ENCODE data around the gene COL4A1. TPM values are rescaled to one million over a fixed set of nuclear protein-coding genes. Genes with fewer than 3 reads are reported as not detected.

The COL4A1 gene
- polyA plus RNA-seq, 4 donors, result 3.1 to 85.7 (median 32.2) TPM

GRCh38 chr13:110285991-110286832, 20.7 kb downstream of the COL4A1 start:
- DNase-seq (no peak), FAIRE-seq (no peak)
- H3K4me3 ChIP-seq (ENCODE audit: low read depth in 1 of 3, low read length in 3 of 3), result no peak overlapping the region
- H3K36me3 ChIP-seq (ENCODE audit: control insufficient read depth in 3 of 3, insufficient read depth in 2 of 3, low read depth in 1 of 3, low read length in 3 of 3), result peaks cover 0 to 8% (median 0%) of the 10 kb centered on the region in 3 donors
- H3K27me3 ChIP-seq (ENCODE audit: control insufficient read depth in 3 of 3, insufficient read depth in 3 of 3, low read length in 3 of 3), result no peaks in the 10 kb centered on the region
- H3K27ac ChIP-seq (ENCODE audit: low read depth in 1 of 3, low read length in 2 of 3), result peak overlapping the region in 1 of 3 donors; percentile 27
- H3K9me3 ChIP-seq (ENCODE audit: control insufficient read depth in 2 of 2, insufficient read depth in 1 of 2, low read depth in 1 of 2, low read length in 1 of 2), result peaks cover 0 to 2% of the 10 kb centered on the region in 2 donors
- H3K4me1 ChIP-seq (ENCODE audit: control insufficient read depth in 3 of 3, insufficient read depth in 2 of 3, low read depth in 1 of 3, low read length in 2 of 3), result peaks cover 0 to 4% (median 0%) of the 10 kb centered on the region in 3 donors
- WGBS, 3 donors, result 65 to 78% (median 78%) methylated on average over 13 to 14 of the region's 14 CpGs

- 78 to 83% (median 79%) methylated on average over 11 of the region's 11 CpGs for WGBS, 3 donors
- peaks cover 0 to 8% (median 0%) of the 10 kb centered on the region in 3 donors for H3K36me3 ChIP-seq (ENCODE audit: control insufficient read depth in 3 of 3, insufficient read depth in 2 of 3, low read depth in 1 of 3, low read length in 3 of 3)
- H3K4me1 ChIP-seq (ENCODE audit: control insufficient read depth in 3 of 3, insufficient read depth in 2 of 3, low read depth in 1 of 3, low read length in 2 of 3), result peaks cover 0 to 4% (median 0%) of the 10 kb centered on the region in 3 donors
- DNase-seq, result no peak
- H3K9me3 ChIP-seq (ENCODE audit: control insufficient read depth in 2 of 2, insufficient read depth in 1 of 2, low read depth in 1 of 2, low read length in 1 of 2), result peaks cover 0 to 2% of the 10 kb centered on the region in 2 donors
- no peaks in the 10 kb centered on the region for H3K27me3 ChIP-seq (ENCODE audit: control insufficient read depth in 3 of 3, insufficient read depth in 3 of 3, low read length in 3 of 3)
- H3K27ac ChIP-seq (ENCODE audit: low read depth in 1 of 3, low read length in 2 of 3), result peak overlapping the region in 1 of 3 donors; percentile 47
- H3K4me3 ChIP-seq (ENCODE audit: low read depth in 1 of 3, low read length in 3 of 3), result no peak overlapping the region
- FAIRE-seq, result no peak
These were observed 22.0 kb downstream of the COL4A1 start for GRCh38 chr13:110284779-110285484.

- 64 to 79% (median 76%) methylated on average over 7 of the region's 7 CpGs for WGBS, 3 donors
- FAIRE-seq (no peak), DNase-seq (no peak)
- H3K9me3 ChIP-seq (ENCODE audit: control insufficient read depth in 2 of 2, insufficient read depth in 1 of 2, low read depth in 1 of 2, low read length in 1 of 2), result peaks cover 0 to 2% of the 10 kb centered on the region in 2 donors
- peaks cover 0 to 4% (median 0%) of the 10 kb centered on the region in 3 donors for H3K4me1 ChIP-seq (ENCODE audit: control insufficient read depth in 3 of 3, insufficient read depth in 2 of 3, low read depth in 1 of 3, low read length in 2 of 3)
- H3K36me3 ChIP-seq (ENCODE audit: control insufficient read depth in 3 of 3, insufficient read depth in 2 of 3, low read depth in 1 of 3, low read length in 3 of 3), result peaks cover 0 to 8% (median 0%) of the 10 kb centered on the region in 3 donors
- no peak overlapping the region for H3K27ac ChIP-seq (ENCODE audit: low read depth in 1 of 3, low read length in 2 of 3)
- H3K27me3 ChIP-seq (ENCODE audit: control insufficient read depth in 3 of 3, insufficient read depth in 3 of 3, low read length in 3 of 3), result no peaks in the 10 kb centered on the region
- no peak overlapping the region for H3K4me3 ChIP-seq (ENCODE audit: low read depth in 1 of 3, low read length in 3 of 3)
These were observed 23.0 kb downstream of the COL4A1 start for GRCh38 chr13:110283736-110284517.

GRCh38 chr13:110282316-110282841, 24.6 kb downstream of the COL4A1 start:
- H3K4me1 ChIP-seq (ENCODE audit: control insufficient read depth in 3 of 3, insufficient read depth in 2 of 3, low read depth in 1 of 3, low read length in 2 of 3), result no peaks in the 10 kb centered on the region
- no peak overlapping the region for H3K27ac ChIP-seq (ENCODE audit: low read depth in 1 of 3, low read length in 2 of 3)
- 85 to 96% (median 92%) methylated on average over 1 of the region's 1 CpG for WGBS, 3 donors

GRCh38 chr13:110281736-110282135, 25.2 kb downstream of the COL4A1 start:
- Histone ChIP-seq H3K4me3 (ENCODE audit: low read depth in 1 of 3, low read length in 3 of 3) (no peak overlapping the region), H3K27me3 (ENCODE audit: control insufficient read depth in 3 of 3, insufficient read depth in 3 of 3, low read length in 3 of 3) (no peaks in the 10 kb centered on the region), H3K9me3 (ENCODE audit: control insufficient read depth in 2 of 2, insufficient read depth in 1 of 2, low read depth in 1 of 2, low read length in 1 of 2) (peaks cover 0 to 2% of the 10 kb centered on the region in 2 donors), H3K36me3 (ENCODE audit: control insufficient read depth in 3 of 3, insufficient read depth in 2 of 3, low read depth in 1 of 3, low read length in 3 of 3) (peaks cover 0 to 8% (median 0%) of the 10 kb centered on the region in 3 donors), H3K4me1 (ENCODE audit: control insufficient read depth in 3 of 3, insufficient read depth in 2 of 3, low read depth in 1 of 3, low read length in 2 of 3) (no peaks in the 10 kb centered on the region), H3K27ac (ENCODE audit: low read depth in 1 of 3, low read length in 2 of 3) (no peak overlapping the region)
- WGBS, 3 donors, result 82 to 83% (median 82%) methylated on average over 5 of the region's 5 CpGs
- no peak for DNase-seq
- no peak for FAIRE-seq

More at GRCh38 chr13:110282316-110282841, 24.6 kb downstream of the COL4A1 start:
- no peak overlapping the region for H3K4me3 ChIP-seq (ENCODE audit: low read depth in 1 of 3, low read length in 3 of 3)
- H3K9me3 ChIP-seq (ENCODE audit: control insufficient read depth in 2 of 2, insufficient read depth in 1 of 2, low read depth in 1 of 2, low read length in 1 of 2), result peaks cover 0 to 2% of the 10 kb centered on the region in 2 donors
- no peak for DNase-seq
- peaks cover 0 to 8% (median 0%) of the 10 kb centered on the region in 3 donors for H3K36me3 ChIP-seq (ENCODE audit: control insufficient read depth in 3 of 3, insufficient read depth in 2 of 3, low read depth in 1 of 3, low read length in 3 of 3)
- FAIRE-seq, result no peak
- H3K27me3 ChIP-seq (ENCODE audit: control insufficient read depth in 3 of 3, insufficient read depth in 3 of 3, low read length in 3 of 3), result no peaks in the 10 kb centered on the region

- Histone ChIP-seq H3K27me3 (ENCODE audit: control insufficient read depth in 3 of 3, insufficient read depth in 3 of 3, low read length in 3 of 3) (no peaks in the 10 kb centered on the region), H3K27ac (ENCODE audit: low read depth in 1 of 3, low read length in 2 of 3) (no peak overlapping the region), H3K4me1 (ENCODE audit: control insufficient read depth in 3 of 3, insufficient read depth in 2 of 3, low read depth in 1 of 3, low read length in 2 of 3) (no peaks in the 10 kb centered on the region), H3K9me3 (ENCODE audit: control insufficient read depth in 2 of 2, insufficient read depth in 1 of 2, low read depth in 1 of 2, low read length in 1 of 2) (peaks cover 0 to 2% of the 10 kb centered on the region in 2 donors), H3K4me3 (ENCODE audit: low read depth in 1 of 3, low read length in 3 of 3) (no peak overlapping the region), H3K36me3 (ENCODE audit: control insufficient read depth in 3 of 3, insufficient read depth in 2 of 3, low read depth in 1 of 3, low read length in 3 of 3) (peaks cover 0 to 7% (median 0%) of the 10 kb centered on the region in 3 donors)
- 61 to 72% (median 68%) methylated on average over 7 of the region's 7 CpGs for WGBS, 3 donors
- FAIRE-seq (no peak), DNase-seq (no peak)
These were observed 25.8 kb downstream of the COL4A1 start for GRCh38 chr13:110280985-110281688.

- H3K36me3 ChIP-seq (ENCODE audit: control insufficient read depth in 3 of 3, insufficient read depth in 2 of 3, low read depth in 1 of 3, low read length in 3 of 3), result peaks cover 0 to 5% (median 0%) of the 10 kb centered on the region in 3 donors
- 78 to 82% (median 79%) methylated on average over 9 of the region's 9 CpGs for WGBS, 3 donors
- H3K4me3 ChIP-seq (ENCODE audit: low read depth in 1 of 3, low read length in 3 of 3), result no peak overlapping the region
- FAIRE-seq (no peak), DNase-seq (no peak)
- H3K27me3 ChIP-seq (ENCODE audit: control insufficient read depth in 3 of 3, insufficient read depth in 3 of 3, low read length in 3 of 3), result no peaks in the 10 kb centered on the region
- H3K4me1 ChIP-seq (ENCODE audit: control insufficient read depth in 3 of 3, insufficient read depth in 2 of 3, low read depth in 1 of 3, low read length in 2 of 3), result no peaks in the 10 kb centered on the region
- no peak overlapping the region for H3K27ac ChIP-seq (ENCODE audit: low read depth in 1 of 3, low read length in 2 of 3)
- no peaks in the 10 kb centered on the region for H3K9me3 ChIP-seq (ENCODE audit: control insufficient read depth in 2 of 2, insufficient read depth in 1 of 2, low read depth in 1 of 2, low read length in 1 of 2)
These were observed 26.6 kb downstream of the COL4A1 start for GRCh38 chr13:110280231-110280813.

Measured in small intestine (tissue), 7 donors.